ENCODE results near the gene TSC22D4. TPM values are rescaled to one million over a fixed set of nuclear protein-coding genes. Genes with fewer than 3 reads are reported as not detected.

TSC22D4 gene
- total and polyA plus RNA-seq, 9 of the 15 experiments (the other 6 are each of a cell fraction or from before 2014, with no cell fraction given), result 0.37 to 107 (median 28.7) TPM

- intact Hi-C loops (cut with micrococcal nuclease), result no loop called here
- Histone ChIP-seq H4K20me1 (replicated peaks; ENCODE audit: control insufficient read depth, insufficient read depth, low read length) (no peaks in the 10 kb centered on the region), H3K36me3 (ENCODE audit: control insufficient read depth, insufficient read depth, low read length) (no peaks in the 10 kb centered on the region), H3K9me3 (replicated peaks; ENCODE audit: control insufficient read depth, insufficient read depth, low read depth, low read length) (no peaks in the 10 kb centered on the region), H3K9ac (ENCODE audit: insufficient read depth in 1 of 2, low read depth in 2 of 2, low read length in 2 of 2) (no peak overlapping the region; a peak in 1 of 4 replicates), H3K9me1 (ENCODE audit: control insufficient read depth, insufficient read depth, low read length) (no peaks in the 10 kb centered on the region), H3K4me2 (ENCODE audit: insufficient read depth, low read length) (no peak overlapping the region), H3K4me1 (replicated peaks in 1 of 2; ENCODE audit: control insufficient read depth in 2 of 2, insufficient read depth in 2 of 2, low read length in 2 of 2) (peaks cover 3 to 23% of the 10 kb centered on the region in 2 experiments; a peak in 3 of 5 replicates), H2AFZ (ENCODE audit: low read depth, low read length) (peak overlapping the region; percentile 46; the same call in 1 of the 2 replicates), H3K27me3 (ENCODE audit: control insufficient read depth in 2 of 2, insufficient read depth in 2 of 2, low read length in 2 of 2) (no peaks in the 10 kb centered on the region), H3K27ac (ENCODE audit: extremely low read depth, low read depth, low read length) (no peak overlapping the region), H3K79me2 (ENCODE audit: control insufficient read depth, insufficient read depth, low read length) (peaks cover 2% of the 10 kb centered on the region; the same call in 2 of the 3 replicates), H3K4me3 (no peak overlapping the region)
- ChIA-PET CTCF (ENCODE audit: low intra/inter-chr PET ratio) (interaction anchor here (0.9 kb wide), 1 partner anchor 11 kb away, joined by 3 read pairs; no protein-coding TSS in a partner anchor), POLR2A (interaction anchor here (0.9 to 3.3 kb wide), 6 partner anchors 9 to 108 kb away, joined by 3 to 20 read pairs (median 8); partner anchors contain the start of genes MEPCE and ZCWPW1)
- no peak for TF ChIP-seq NR4A1 (CRISPR knock-in tag; IDR thresholded peaks at IDR 0.05)
- TF ChIP-seq NR4A1 (tag; IDR thresholded peaks at IDR 0.05), result no peak
- TF ChIP-seq ZNF121 (CRISPR knock-in tag; conservative IDR thresholded peaks at IDR 0.05), result peak; percentile 27; the same call in 1 of the 2 replicates
- no peak for TF ChIP-seq MEF2A (IDR thresholded peaks at IDR 0.05; ENCODE audit: control insufficient read depth, low read depth, low read length)
- TF ChIP-seq, protein P1, sequence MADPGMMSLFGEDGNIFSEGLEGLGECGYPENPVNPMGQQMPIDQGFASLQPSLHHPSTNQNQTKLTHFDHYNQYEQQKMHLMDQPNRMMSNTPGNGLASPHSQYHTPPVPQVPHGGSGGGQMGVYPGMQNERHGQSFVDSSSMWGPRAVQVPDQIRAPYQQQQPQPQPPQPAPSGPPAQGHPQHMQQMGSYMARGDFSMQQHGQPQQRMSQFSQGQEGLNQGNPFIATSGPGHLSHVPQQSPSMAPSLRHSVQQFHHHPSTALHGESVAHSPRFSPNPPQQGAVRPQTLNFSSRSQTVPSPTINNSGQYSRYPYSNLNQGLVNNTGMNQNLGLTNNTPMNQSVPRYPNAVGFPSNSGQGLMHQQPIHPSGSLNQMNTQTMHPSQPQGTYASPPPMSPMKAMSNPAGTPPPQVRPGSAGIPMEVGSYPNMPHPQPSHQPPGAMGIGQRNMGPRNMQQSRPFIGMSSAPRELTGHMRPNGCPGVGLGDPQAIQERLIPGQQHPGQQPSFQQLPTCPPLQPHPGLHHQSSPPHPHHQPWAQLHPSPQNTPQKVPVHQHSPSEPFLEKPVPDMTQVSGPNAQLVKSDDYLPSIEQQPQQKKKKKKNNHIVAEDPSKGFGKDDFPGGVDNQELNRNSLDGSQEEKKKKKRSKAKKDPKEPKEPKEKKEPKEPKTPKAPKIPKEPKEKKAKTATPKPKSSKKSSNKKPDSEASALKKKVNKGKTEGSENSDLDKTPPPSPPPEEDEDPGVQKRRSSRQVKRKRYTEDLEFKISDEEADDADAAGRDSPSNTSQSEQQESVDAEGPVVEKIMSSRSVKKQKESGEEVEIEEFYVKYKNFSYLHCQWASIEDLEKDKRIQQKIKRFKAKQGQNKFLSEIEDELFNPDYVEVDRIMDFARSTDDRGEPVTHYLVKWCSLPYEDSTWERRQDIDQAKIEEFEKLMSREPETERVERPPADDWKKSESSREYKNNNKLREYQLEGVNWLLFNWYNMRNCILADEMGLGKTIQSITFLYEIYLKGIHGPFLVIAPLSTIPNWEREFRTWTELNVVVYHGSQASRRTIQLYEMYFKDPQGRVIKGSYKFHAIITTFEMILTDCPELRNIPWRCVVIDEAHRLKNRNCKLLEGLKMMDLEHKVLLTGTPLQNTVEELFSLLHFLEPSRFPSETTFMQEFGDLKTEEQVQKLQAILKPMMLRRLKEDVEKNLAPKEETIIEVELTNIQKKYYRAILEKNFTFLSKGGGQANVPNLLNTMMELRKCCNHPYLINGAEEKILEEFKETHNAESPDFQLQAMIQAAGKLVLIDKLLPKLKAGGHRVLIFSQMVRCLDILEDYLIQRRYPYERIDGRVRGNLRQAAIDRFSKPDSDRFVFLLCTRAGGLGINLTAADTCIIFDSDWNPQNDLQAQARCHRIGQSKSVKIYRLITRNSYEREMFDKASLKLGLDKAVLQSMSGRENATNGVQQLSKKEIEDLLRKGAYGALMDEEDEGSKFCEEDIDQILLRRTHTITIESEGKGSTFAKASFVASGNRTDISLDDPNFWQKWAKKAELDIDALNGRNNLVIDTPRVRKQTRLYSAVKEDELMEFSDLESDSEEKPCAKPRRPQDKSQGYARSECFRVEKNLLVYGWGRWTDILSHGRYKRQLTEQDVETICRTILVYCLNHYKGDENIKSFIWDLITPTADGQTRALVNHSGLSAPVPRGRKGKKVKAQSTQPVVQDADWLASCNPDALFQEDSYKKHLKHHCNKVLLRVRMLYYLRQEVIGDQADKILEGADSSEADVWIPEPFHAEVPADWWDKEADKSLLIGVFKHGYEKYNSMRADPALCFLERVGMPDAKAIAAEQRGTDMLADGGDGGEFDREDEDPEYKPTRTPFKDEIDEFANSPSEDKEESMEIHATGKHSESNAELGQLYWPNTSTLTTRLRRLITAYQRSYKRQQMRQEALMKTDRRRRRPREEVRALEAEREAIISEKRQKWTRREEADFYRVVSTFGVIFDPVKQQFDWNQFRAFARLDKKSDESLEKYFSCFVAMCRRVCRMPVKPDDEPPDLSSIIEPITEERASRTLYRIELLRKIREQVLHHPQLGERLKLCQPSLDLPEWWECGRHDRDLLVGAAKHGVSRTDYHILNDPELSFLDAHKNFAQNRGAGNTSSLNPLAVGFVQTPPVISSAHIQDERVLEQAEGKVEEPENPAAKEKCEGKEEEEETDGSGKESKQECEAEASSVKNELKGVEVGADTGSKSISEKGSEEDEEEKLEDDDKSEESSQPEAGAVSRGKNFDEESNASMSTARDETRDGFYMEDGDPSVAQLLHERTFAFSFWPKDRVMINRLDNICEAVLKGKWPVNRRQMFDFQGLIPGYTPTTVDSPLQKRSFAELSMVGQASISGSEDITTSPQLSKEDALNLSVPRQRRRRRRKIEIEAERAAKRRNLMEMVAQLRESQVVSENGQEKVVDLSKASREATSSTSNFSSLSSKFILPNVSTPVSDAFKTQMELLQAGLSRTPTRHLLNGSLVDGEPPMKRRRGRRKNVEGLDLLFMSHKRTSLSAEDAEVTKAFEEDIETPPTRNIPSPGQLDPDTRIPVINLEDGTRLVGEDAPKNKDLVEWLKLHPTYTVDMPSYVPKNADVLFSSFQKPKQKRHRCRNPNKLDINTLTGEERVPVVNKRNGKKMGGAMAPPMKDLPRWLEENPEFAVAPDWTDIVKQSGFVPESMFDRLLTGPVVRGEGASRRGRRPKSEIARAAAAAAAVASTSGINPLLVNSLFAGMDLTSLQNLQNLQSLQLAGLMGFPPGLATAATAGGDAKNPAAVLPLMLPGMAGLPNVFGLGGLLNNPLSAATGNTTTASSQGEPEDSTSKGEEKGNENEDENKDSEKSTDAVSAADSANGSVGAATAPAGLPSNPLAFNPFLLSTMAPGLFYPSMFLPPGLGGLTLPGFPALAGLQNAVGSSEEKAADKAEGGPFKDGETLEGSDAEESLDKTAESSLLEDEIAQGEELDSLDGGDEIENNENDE (IDR thresholded peaks at IDR 0.05; ENCODE audit: low read depth, low read length), result no peak
- FAIRE-seq, result no peak
- WGBS (ENCODE audit: insufficient coverage, low coverage, missing lambda C conversion rate), result 61% methylated on average over 3 of the region's 3 CpGs
- in situ Hi-C loops (cut with MboI), result loop anchor here (25.0 kb wide), 1 partner anchor 107 kb away; the partner anchor contains the start of gene SAP25
- no TSS peak for BruUV-seq (replicated peaks)
- no peak for ATAC-seq
- DNase-seq (ENCODE audit: extremely low read depth in 1 of 4, low spot score in 3 of 4), result no peak
Measured at GRCh38 chr7:100455206-100455605, 23.8 kb downstream of the TSC22D4 start.

Measured in K562 (cell line).